GM10248 (cell line): ENCODE results near the gene SSH3.

Source experiments
- CTCF ChIA-PET: fragments of 300-600 bp; sonication (Branson Sonifier 250); formaldehyde crosslinking; extraction: SDS; loops from one replicate; lab custom pipeline; 2021; ENCODE audit warnings: antibody characterized with exemption; lab: Yijun Ruan, JAX
- POLR2A ChIA-PET: fragments of 350-650 bp; sonication (Branson Sonifier 250); formaldehyde crosslinking; extraction: SDS; loops from one replicate; lab custom pipeline; 2020; ENCODE audit warnings: antibody characterized with exemption; lab: Yijun Ruan, JAX
- DNase-seq: peaks from one replicate; pipeline ENCODE4 v3.0.0; 2012; ENCODE audit errors: extremely low spot score
- CTCF ChIP-seq: IDR thresholded peaks from 2 replicates; pipeline ENCODE4 v1.5.1; 2012; ENCODE audit warnings: mild to moderate bottlenecking, low read depth; ENCODE audit errors: extremely low read depth, missing control alignments, control extremely low read depth

The SSH3 gene

GRCh38 chr11:67313125-67313890 lies 10.0 kb downstream of the SSH3 start:
- ChIA-PET CTCF (interaction anchor here (1.0 to 9.1 kb wide), 6 partner anchors 12 to 69 kb away, joined by 4 to 124 read pairs (median 5); no protein-coding TSS in a partner anchor), POLR2A (no interaction called here)
- no peak for DNase-seq
- TF ChIP-seq CTCF: no peak

GRCh38 chr11:67314218-67314617 lies 10.9 kb downstream of the SSH3 start:
- ChIA-PET CTCF (interaction anchor here (1.0 to 9.1 kb wide), 7 partner anchors 13 to 259 kb away, joined by 3 to 124 read pairs (median 4); no protein-coding TSS in a partner anchor), POLR2A (no interaction called here)
- no peak for DNase-seq
- TF ChIP-seq CTCF: no peak

GRCh38 chr11:67315325-67315909 lies 12.1 kb downstream of the SSH3 start:
- ChIA-PET CTCF (interaction anchor here (1.0 to 9.1 kb wide), 4 partner anchors 28 to 261 kb away, joined by 3 to 124 read pairs (median 14); partner anchors contain the start of gene ANKRD13D), POLR2A (no interaction called here)
- TF ChIP-seq CTCF: no peak
- DNase-seq: no peak

- no peak for DNase-seq
- ChIA-PET POLR2A (interaction anchor here (0.6 to 0.8 kb wide), 3 partner anchors 11 to 88 kb away, joined by 3 to 4 read pairs (median 4); no protein-coding TSS in a partner anchor), CTCF (interaction anchor here (0.8 to 9.1 kb wide), 48 partner anchors 9 to 265 kb away, joined by 3 to 127 read pairs (median 6); partner anchors contain the start of genes ANKRD13D, GRK2, POLD4 and PPP1CA)
These were observed 13.5 kb downstream of the SSH3 start for GRCh38 chr11:67316882-67317204.

GRCh38 chr11:67317205-67317887 lies 14.0 kb downstream of the SSH3 start:
- POLR2A ChIA-PET: interaction anchor here (0.5 to 0.8 kb wide), 5 partner anchors 30 to 1895 kb away, joined by 3 to 4 read pairs (median 3); partner anchors contain the start of gene NEAT1
- CTCF ChIA-PET: interaction anchor here (0.6 to 9.1 kb wide), 53 partner anchors 9 to 724 kb away, joined by 3 to 127 read pairs (median 5); partner anchors contain the start of genes ANKRD13D, CCDC87, CCS and CLCF1
- DNase-seq: peak; percentile 100
- peak; percentile 91 for TF ChIP-seq CTCF

More at GRCh38 chr11:67316882-67317204, 13.5 kb downstream of the SSH3 start:
- TF ChIP-seq CTCF: no peak
